Progenitor cell of endocrine pancreas (in vitro differentiated cells): ENCODE data around the gene DGKB. TPM values are rescaled to one million over a fixed set of nuclear protein-coding genes. Genes with fewer than 3 reads are reported as not detected.
A peak's percentile ranks its signal among the peaks of the same experiment; 100 is the strongest.

Source experiments
- DNase-seq: peaks from one replicate; pipeline ENCODE4 v3.0.0; 2021; ENCODE audit warnings: low spot score; ENCODE audit not compliant: unreplicated experiment
- H3K27ac Mint-ChIP-seq: 2 replicates; pipeline ENCODE4 v1.8.0; 2021; ENCODE audit warnings: mild to moderate bottlenecking, moderate library complexity, mixed read lengths
- H3K27me3 Mint-ChIP-seq: 2 replicates; pipeline ENCODE4 v1.8.0; 2021; ENCODE audit warnings: mixed read lengths
- H3K36me3 Mint-ChIP-seq: 2 replicates; pipeline ENCODE4 v1.8.0; 2022; ENCODE audit warnings: mixed read lengths; ENCODE audit not compliant: insufficient read depth
- H3K4me1 Mint-ChIP-seq: 2 replicates; pipeline ENCODE4 v1.8.0; 2021; ENCODE audit warnings: low read depth, mixed read lengths
- H3K4me3 Mint-ChIP-seq: 2 replicates; pipeline ENCODE4 v1.8.0; 2021; ENCODE audit warnings: low read depth, mild to moderate bottlenecking, moderate library complexity, mixed read lengths
- H3K9me3 Mint-ChIP-seq: 2 replicates; pipeline ENCODE4 v1.8.0; 2021; ENCODE audit warnings: low read depth, mixed read lengths
- total RNA-seq: library from RNA; stranded (reverse); gene quantifications from 2 replicates; pipeline ENCODE4 v1.2.1, GENCODE V29; 2021
- TF ChIP-seq, protein P1 (sequence below): fragments of 200-600 bp; sonication (generic); IDR thresholded peaks from one replicate; pipeline ENCODE4 v1.5.0; 2021; ENCODE audit warnings: antibody characterized with exemption, mild to moderate bottlenecking; ENCODE audit not compliant: unreplicated experiment

Gene DGKB
- total RNA-seq, 1 donor from 2014 or later: 0.74 TPM

DNA sequence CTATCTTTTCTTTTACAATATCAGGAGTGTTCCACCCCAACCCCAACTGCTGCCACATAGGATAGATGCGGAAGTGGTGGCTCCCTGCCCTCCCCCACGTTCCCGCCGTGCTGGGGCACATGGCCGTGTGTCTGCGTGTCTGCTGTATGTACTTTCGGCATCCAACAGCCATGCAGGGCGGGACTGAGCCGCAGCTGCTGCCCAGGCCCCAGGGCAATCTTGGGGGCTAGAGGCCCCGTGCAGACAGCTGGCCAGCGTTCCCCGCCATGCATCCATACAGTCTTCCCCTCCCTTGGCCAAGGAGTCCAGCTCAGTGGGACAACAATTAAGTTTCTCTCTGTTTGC lies 162.7 kb downstream of the DGKB start:
- no peaks in the 10 kb centered on the region for H3K4me1 Mint-ChIP-seq
- no peak for DNase-seq
- TF ChIP-seq, protein P1, sequence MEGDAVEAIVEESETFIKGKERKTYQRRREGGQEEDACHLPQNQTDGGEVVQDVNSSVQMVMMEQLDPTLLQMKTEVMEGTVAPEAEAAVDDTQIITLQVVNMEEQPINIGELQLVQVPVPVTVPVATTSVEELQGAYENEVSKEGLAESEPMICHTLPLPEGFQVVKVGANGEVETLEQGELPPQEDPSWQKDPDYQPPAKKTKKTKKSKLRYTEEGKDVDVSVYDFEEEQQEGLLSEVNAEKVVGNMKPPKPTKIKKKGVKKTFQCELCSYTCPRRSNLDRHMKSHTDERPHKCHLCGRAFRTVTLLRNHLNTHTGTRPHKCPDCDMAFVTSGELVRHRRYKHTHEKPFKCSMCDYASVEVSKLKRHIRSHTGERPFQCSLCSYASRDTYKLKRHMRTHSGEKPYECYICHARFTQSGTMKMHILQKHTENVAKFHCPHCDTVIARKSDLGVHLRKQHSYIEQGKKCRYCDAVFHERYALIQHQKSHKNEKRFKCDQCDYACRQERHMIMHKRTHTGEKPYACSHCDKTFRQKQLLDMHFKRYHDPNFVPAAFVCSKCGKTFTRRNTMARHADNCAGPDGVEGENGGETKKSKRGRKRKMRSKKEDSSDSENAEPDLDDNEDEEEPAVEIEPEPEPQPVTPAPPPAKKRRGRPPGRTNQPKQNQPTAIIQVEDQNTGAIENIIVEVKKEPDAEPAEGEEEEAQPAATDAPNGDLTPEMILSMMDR: no peak
- H3K27me3 Mint-ChIP-seq: no peaks in the 10 kb centered on the region
- H3K36me3 Mint-ChIP-seq: peaks cover 2% of the 10 kb centered on the region
- H3K9me3 Mint-ChIP-seq: peaks cover 33% of the 10 kb centered on the region
- no peak overlapping the region for H3K27ac Mint-ChIP-seq
- H3K4me3 Mint-ChIP-seq: no peak overlapping the region

DNA sequence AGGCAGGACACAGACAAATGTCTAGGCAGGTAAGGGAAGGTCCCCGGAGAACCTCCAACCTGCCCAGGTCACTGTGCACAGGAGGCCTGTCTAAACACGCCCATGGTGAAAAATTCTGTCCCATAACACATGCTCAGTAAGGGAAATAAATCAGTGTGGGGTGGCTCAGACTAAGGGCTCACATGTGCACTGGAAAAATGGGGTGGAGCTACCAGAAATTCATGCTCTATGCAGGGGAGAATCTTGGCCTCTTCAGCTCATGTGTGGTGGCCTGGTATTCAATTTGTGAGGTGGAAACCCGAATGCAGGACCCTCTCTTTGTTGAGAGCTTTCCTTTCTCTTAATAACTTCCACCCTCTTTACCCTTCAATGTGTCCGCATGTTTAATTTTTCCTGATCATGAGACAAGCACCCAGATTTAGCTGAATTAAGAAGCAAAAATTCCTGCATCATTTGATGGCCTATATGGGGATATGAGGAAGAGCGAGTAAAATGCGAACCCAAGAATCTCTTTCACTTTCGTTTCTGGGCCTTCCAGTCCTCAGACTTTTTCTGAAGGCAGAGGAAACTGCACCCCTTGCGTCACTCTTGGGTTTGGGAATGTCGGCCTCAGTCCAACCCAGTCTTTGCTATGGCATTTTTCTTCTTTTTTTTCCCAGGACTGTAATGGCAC lies 163.2 kb downstream of the DGKB start:
- TF ChIP-seq, protein P1: no peak
- no peak overlapping the region for H3K4me3 Mint-ChIP-seq
- no peaks in the 10 kb centered on the region for H3K4me1 Mint-ChIP-seq
- peaks cover 2% of the 10 kb centered on the region for H3K36me3 Mint-ChIP-seq
- H3K27ac Mint-ChIP-seq: no peak overlapping the region
- no peak for DNase-seq
- H3K9me3 Mint-ChIP-seq: peaks cover 33% of the 10 kb centered on the region
- no peaks in the 10 kb centered on the region for H3K27me3 Mint-ChIP-seq

DNA sequence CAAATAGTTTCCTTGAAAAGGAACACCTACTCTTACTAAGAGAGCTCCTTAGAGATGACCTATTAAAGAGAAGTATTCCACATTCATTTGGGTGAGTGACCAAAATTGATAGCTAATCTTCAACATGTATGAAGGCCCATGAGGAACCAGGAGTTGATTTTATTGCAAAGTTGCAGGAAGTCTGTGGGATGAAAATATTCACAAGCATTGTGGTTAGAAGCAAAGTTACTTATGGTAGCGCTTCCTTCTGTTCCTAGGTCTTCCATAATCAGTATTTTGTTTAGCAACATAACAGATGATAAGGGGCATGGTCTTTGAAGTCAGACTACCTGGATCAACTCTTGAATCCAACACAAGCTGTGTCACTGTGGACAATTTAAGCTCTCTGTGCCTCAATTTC lies 164.5 kb downstream of the DGKB start:
- H3K36me3 Mint-ChIP-seq: no peaks in the 10 kb centered on the region
- H3K27me3 Mint-ChIP-seq: no peaks in the 10 kb centered on the region
- no peak overlapping the region for H3K27ac Mint-ChIP-seq
- H3K4me1 Mint-ChIP-seq: no peaks in the 10 kb centered on the region
- H3K9me3 Mint-ChIP-seq: peaks cover 23% of the 10 kb centered on the region
- H3K4me3 Mint-ChIP-seq: no peak overlapping the region
- TF ChIP-seq, protein P1: no peak
- DNase-seq: no peak

DNA sequence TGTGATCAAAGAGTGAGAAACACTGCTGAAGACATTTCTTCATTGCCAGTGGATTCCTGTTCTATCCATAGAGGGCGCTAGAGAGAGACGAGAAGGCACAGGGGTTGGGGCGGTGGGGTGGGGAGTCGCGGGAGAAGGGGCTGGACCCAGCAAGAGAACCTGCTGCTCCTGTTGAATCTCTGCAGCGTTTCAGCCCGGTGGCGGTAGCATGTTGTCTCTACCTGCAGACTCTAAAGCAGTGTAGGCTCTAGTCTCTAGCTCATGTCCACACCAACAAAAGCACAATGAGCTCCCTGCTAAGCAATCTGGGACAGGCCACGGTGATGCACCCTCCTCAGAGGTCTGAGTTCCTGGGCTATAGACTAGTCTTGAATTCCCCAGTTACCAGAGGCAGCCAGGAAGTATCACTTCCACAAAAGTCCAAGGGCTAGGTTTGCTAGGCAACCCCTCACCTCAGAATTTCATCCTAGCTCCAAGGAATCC lies 167.7 kb downstream of the DGKB start:
- H3K9me3 Mint-ChIP-seq: peaks cover 16% of the 10 kb centered on the region
- no peaks in the 10 kb centered on the region for H3K36me3 Mint-ChIP-seq
- H3K4me1 Mint-ChIP-seq: no peaks in the 10 kb centered on the region
- DNase-seq: peak; percentile 11
- H3K4me3 Mint-ChIP-seq: peak overlapping the region; percentile 21
- TF ChIP-seq, protein P1: peak; percentile 53
- H3K27ac Mint-ChIP-seq: peak overlapping the region; percentile 74
- H3K27me3 Mint-ChIP-seq: no peaks in the 10 kb centered on the region

DNA sequence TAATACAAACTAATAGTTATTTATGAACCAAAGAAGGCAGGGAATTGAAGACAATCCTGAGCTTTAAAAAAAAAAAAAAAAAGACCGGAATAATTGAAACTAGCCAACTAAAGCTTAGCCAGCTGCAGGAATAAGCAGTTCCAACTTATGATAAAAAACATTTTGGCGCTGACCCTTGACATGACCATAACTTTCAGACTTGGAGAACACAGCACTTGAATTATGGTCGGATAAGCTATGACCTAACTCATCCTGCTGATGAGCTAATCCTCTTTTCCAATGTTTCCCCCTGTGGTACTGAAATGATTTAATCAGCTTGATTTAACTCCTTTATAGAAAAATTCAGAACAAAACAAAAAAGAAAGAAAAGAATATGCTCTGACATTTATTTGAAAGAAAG lies 181.8 kb downstream of the DGKB start:
- no peak overlapping the region for H3K27ac Mint-ChIP-seq
- H3K4me1 Mint-ChIP-seq: peaks cover 11% of the 10 kb centered on the region
- no peak for DNase-seq
- H3K27me3 Mint-ChIP-seq: no peaks in the 10 kb centered on the region
- TF ChIP-seq, protein P1: no peak
- no peaks in the 10 kb centered on the region for H3K9me3 Mint-ChIP-seq
- H3K4me3 Mint-ChIP-seq: no peak overlapping the region
- no peaks in the 10 kb centered on the region for H3K36me3 Mint-ChIP-seq
